ENCODE results near the gene BRD4. TPM values are rescaled to one million over a fixed set of nuclear protein-coding genes. Genes with fewer than 3 reads are reported as not detected.

BRD4 gene
- total and polyA plus RNA-seq, 11 donors: 31.1 to 78.9 (median 61.8) TPM

- Histone ChIP-seq H3K4me1 (peaks cover 20 to 97% (median 72%) of the 10 kb centered on the region in 12 donors), H3K4me3 (no peak overlapping the region), H3K9me3 (no peaks in the 10 kb centered on the region), H3K27ac (peak overlapping the region; percentile 78 to 99 (median 90)), H3K36me3 (peaks cover 0 to 82% (median 48%) of the 10 kb centered on the region in 9 donors), H3K27me3 (no peaks in the 10 kb centered on the region)
- intact Hi-C loops (cut with DNase I): loop anchor here in 2 of 10 donors (5.0 kb wide), 1 partner anchor 71 kb away; no protein-coding TSS in a partner anchor
- 71 to 82% (median 76%) methylated on average over 5 of the region's 5 CpGs for WGBS, 4 donors
- ATAC-seq: peak in 1 of 4 donors; percentile 6
- TF ChIP-seq CTCF (IDR thresholded peaks at IDR 0.05): no peak
- TF ChIP-seq POLR2A (IDR thresholded peaks at IDR 0.05): no peak
- DNase-seq: peak in 3 of 5 donors; percentile 40 to 71 (median 62)
Measured at GRCh38 chr19:15248106-15248505, 84.2 kb downstream of the BRD4 start.

- H3K4me3 ChIP-seq: no peak overlapping the region
- no peak for TF ChIP-seq POLR2A (IDR thresholded peaks at IDR 0.05)
- no peak for TF ChIP-seq CTCF (IDR thresholded peaks at IDR 0.05)
- peak overlapping the region in 11 of 12 donors; percentile 78 to 99 (median 91) for H3K27ac ChIP-seq
- ATAC-seq: no peak
- peaks cover 17 to 90% (median 64%) of the 10 kb centered on the region in 12 donors for H3K4me1 ChIP-seq
- WGBS, 4 donors: 61 to 78% (median 67%) methylated on average over 18 to 20 of the region's 20 CpGs
- intact Hi-C loops (cut with DNase I): loop anchor here in 2 of 10 donors (5.0 kb wide), 1 partner anchor 70 kb away; no protein-coding TSS in a partner anchor
- H3K27me3 ChIP-seq: no peaks in the 10 kb centered on the region
- no peaks in the 10 kb centered on the region for H3K9me3 ChIP-seq
- DNase-seq: peak in 2 of 5 donors; percentile 49 to 51
- H3K36me3 ChIP-seq: peaks cover 0 to 78% (median 45%) of the 10 kb centered on the region in 9 donors
Measured at GRCh38 chr19:15247107-15248014, 85.0 kb downstream of the BRD4 start.

GRCh38 chr19:15246198-15246481 is 86.2 kb downstream of the BRD4 start:
- WGBS, 4 donors: 79 to 90% (median 86%) methylated on average over 5 of the region's 5 CpGs

More at GRCh38 chr19:15246198-15246481, 86.2 kb downstream of the BRD4 start:
- DNase-seq (no peak), ATAC-seq (no peak)
- no peaks in the 10 kb centered on the region for H3K27me3 ChIP-seq
- peaks cover 0 to 81% (median 53%) of the 10 kb centered on the region in 9 donors for H3K36me3 ChIP-seq
- no peaks in the 10 kb centered on the region for H3K9me3 ChIP-seq
- peaks cover 17 to 83% (median 55%) of the 10 kb centered on the region in 12 donors for H3K4me1 ChIP-seq
- intact Hi-C loops (cut with DNase I): loop anchor here in 2 of 10 donors (5.0 kb wide), 1 partner anchor 69 kb away; no protein-coding TSS in a partner anchor
- H3K27ac ChIP-seq: peak overlapping the region; percentile 19 to 99 (median 89)
- TF ChIP-seq CTCF (IDR thresholded peaks at IDR 0.05) (no peak), POLR2A (IDR thresholded peaks at IDR 0.05) (no peak)
- no peak overlapping the region for H3K4me3 ChIP-seq
